ENCODE data around the gene ANTXRL.
A peak's percentile ranks its signal among the peaks of the same experiment; 100 is the strongest.
"Not testable (repeated sequence)": the region's sequence is repeated elsewhere in the genome, so short reads cannot be mapped to it uniquely, and the experiment has no call there.

ANTXRL gene

DNA sequence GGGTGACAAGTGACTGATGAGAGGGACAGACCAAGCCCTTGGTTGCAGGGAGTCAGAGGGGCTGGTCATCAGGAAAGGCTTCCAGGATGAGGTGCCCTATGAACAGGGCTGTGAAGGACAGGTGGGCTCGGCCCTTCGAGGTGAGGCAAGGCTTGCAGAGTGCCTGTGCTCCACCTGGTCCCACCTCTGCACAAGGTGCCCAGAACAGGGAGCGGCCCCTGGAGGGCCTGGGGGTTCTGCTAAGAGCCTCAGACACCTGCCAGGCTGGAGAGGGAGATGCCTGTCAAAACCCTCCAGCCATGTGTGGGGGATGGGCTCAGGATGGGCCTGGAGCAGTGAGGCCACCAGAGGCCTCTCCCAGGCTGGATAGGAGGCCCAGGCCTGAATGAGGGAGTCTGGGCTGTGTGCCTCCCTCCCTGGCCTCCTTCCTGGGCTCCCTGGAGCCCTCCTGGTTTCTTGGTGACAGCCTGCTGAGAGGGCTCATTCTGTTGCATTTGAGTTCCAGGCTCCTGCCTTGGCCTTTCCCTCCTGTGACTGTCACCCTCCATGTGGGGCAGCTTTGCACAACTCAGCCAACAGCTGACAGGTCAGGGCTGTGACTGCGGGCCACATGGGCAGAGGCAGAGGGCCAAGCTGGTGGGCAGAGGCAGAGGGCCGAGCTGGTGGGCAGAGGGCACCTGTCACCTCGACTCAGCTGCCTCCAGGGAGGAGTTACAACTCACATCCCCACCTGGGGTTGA is 21.1 kb upstream of the ANTXRL start:
- H3K36me3 ChIP-seq (ENCODE audit: control insufficient read depth in 4 of 4, insufficient read depth in 4 of 4, low read length in 3 of 4); H3K9me3 ChIP-seq (ENCODE audit: control extremely low read depth in 1 of 5, control insufficient read depth in 4 of 5, insufficient read depth in 2 of 5, low read depth in 1 of 5, low read length in 4 of 5); DNase-seq; POLR2A ChIA-PET; H3K27ac ChIP-seq (ENCODE audit: insufficient read depth in 1 of 2, low read depth in 1 of 2, low read length in 2 of 2, poor library complexity in 1 of 2, severe bottlenecking in 2 of 2); H3K27me3 ChIP-seq (replicated peaks in 2 of 5; ENCODE audit: control insufficient read depth in 4 of 5, insufficient read depth in 5 of 5, low read length in 4 of 5); H3K4me3 ChIP-seq (ENCODE audit: control insufficient read depth in 1 of 7, extremely low read depth in 1 of 7, insufficient read depth in 4 of 7, low read depth in 2 of 7, low read length in 6 of 7): not testable (repeated sequence)
- 100% methylated on average over 3 of the region's 6 CpGs for WGBS (ENCODE audit: insufficient coverage)
- CTCF ChIA-PET: interaction anchor here (1.1 to 1.5 kb wide), 4 partner anchors 9 to 1031 kb away, joined by 3 to 5 read pairs (median 3); no protein-coding TSS in a partner anchor
- H3K4me1 ChIP-seq (ENCODE audit: control extremely low read depth in 1 of 4, control insufficient read depth in 4 of 4, insufficient read depth in 4 of 4, low read length in 3 of 4): peaks cover 2 to 27% (median 18%) of the 10 kb centered on the region in 4 experiments

DNA sequence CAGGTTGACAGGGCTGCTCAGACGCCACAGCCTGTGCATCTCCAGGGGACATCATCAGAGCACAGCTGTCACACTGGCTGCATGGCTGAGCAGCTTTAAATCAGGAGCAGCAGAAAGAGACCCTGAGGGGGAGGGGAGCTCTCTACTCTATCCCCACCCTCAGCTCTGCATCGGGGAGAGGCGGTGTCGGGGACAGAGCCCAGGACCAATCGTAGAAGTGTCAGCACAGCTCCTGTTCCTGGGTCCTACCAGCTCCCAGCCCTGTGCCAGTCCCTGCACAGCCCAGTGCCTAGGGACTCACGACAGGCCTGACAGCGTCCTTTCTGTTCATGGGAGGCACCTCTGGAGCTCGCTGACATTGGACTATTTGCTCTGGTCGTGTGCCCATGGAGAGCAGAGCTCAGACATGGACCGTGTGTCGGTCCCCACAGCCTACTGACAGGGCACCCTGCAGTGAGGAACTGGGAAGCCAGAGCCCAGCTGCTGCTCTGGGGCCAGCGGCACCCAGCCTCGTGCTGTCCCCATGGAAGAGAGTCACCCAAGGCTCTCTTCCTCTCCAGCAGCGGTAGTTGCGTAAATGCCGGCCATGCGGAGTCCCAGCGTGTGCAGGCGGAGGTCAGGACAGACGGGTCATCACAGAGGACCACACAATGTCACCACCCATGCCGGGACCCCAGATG is 20.4 kb upstream of the ANTXRL start:
- ChIA-PET CTCF (interaction anchor here (1.1 to 1.4 kb wide), 4 partner anchors 10 to 1032 kb away, joined by 3 read pairs; no protein-coding TSS in a partner anchor), POLR2A (no interaction called here)
- Histone ChIP-seq H3K27ac (ENCODE audit: insufficient read depth in 1 of 2, low read depth in 1 of 2, low read length in 2 of 2, poor library complexity in 1 of 2, severe bottlenecking in 2 of 2) (no peak overlapping the region), H3K36me3 (ENCODE audit: control insufficient read depth in 4 of 4, insufficient read depth in 4 of 4, low read length in 3 of 4) (no peaks in the 10 kb centered on the region), H3K27me3 (replicated peaks in 2 of 5; ENCODE audit: control insufficient read depth in 4 of 5, insufficient read depth in 5 of 5, low read length in 4 of 5) (no peaks in the 10 kb centered on the region), H3K9me3 (ENCODE audit: control extremely low read depth in 1 of 5, control insufficient read depth in 4 of 5, insufficient read depth in 2 of 5, low read depth in 1 of 5, low read length in 4 of 5) (no peaks in the 10 kb centered on the region), H3K4me1 (ENCODE audit: control extremely low read depth in 1 of 4, control insufficient read depth in 4 of 4, insufficient read depth in 4 of 4, low read length in 3 of 4) (peaks cover 2 to 27% (median 18%) of the 10 kb centered on the region in 4 experiments), H3K4me3 (ENCODE audit: control insufficient read depth in 1 of 7, extremely low read depth in 1 of 7, insufficient read depth in 4 of 7, low read depth in 2 of 7, low read length in 6 of 7) (no peak overlapping the region)
- no peak for DNase-seq
- 94% methylated on average over 18 of the region's 21 CpGs for WGBS (ENCODE audit: insufficient coverage)

GRCh38 chr10:46267132-46267985 is 19.4 kb upstream of the ANTXRL start:
- Histone ChIP-seq H3K27me3 (replicated peaks in 2 of 5; ENCODE audit: control insufficient read depth in 4 of 5, insufficient read depth in 5 of 5, low read length in 4 of 5) (no peaks in the 10 kb centered on the region), H3K27ac (ENCODE audit: insufficient read depth in 1 of 2, low read depth in 1 of 2, low read length in 2 of 2, poor library complexity in 1 of 2, severe bottlenecking in 2 of 2) (no peak overlapping the region), H3K4me1 (ENCODE audit: control extremely low read depth in 1 of 4, control insufficient read depth in 4 of 4, insufficient read depth in 4 of 4, low read length in 3 of 4) (peaks cover 2 to 27% (median 18%) of the 10 kb centered on the region in 4 experiments), H3K36me3 (ENCODE audit: control insufficient read depth in 4 of 4, insufficient read depth in 4 of 4, low read length in 3 of 4) (no peaks in the 10 kb centered on the region), H3K9me3 (ENCODE audit: control extremely low read depth in 1 of 5, control insufficient read depth in 4 of 5, insufficient read depth in 2 of 5, low read depth in 1 of 5, low read length in 4 of 5) (no peaks in the 10 kb centered on the region), H3K4me3 (ENCODE audit: control insufficient read depth in 1 of 7, extremely low read depth in 1 of 7, insufficient read depth in 4 of 7, low read depth in 2 of 7, low read length in 6 of 7) (no peak overlapping the region)
- DNase-seq: no peak
- ChIA-PET POLR2A (no interaction called here), CTCF (interaction anchor here (1.1 to 1.4 kb wide), 3 partner anchors 11 to 39 kb away, joined by 3 read pairs; no protein-coding TSS in a partner anchor)
- 82% methylated on average over 6 of the region's 10 CpGs for WGBS (ENCODE audit: insufficient coverage)

- no peak overlapping the region for H3K27ac ChIP-seq (ENCODE audit: insufficient read depth in 1 of 2, low read depth in 1 of 2, low read length in 2 of 2, poor library complexity in 1 of 2, severe bottlenecking in 2 of 2)
- DNase-seq: no peak
- 71% methylated on average over 7 of the region's 10 CpGs for WGBS (ENCODE audit: insufficient coverage)
- no peaks in the 10 kb centered on the region for H3K36me3 ChIP-seq (ENCODE audit: control insufficient read depth in 4 of 4, insufficient read depth in 4 of 4, low read length in 3 of 4)
- H3K4me3 ChIP-seq (ENCODE audit: control insufficient read depth in 1 of 7, extremely low read depth in 1 of 7, insufficient read depth in 4 of 7, low read depth in 2 of 7, low read length in 6 of 7): peak overlapping the region in 1 of 7 experiments; percentile 19
- ChIA-PET CTCF (interaction anchor here (1.2 to 1.4 kb wide), 2 partner anchors 11 to 13 kb away, joined by 3 to 5 read pairs; no protein-coding TSS in a partner anchor), POLR2A (no interaction called here)
- no peaks in the 10 kb centered on the region for H3K9me3 ChIP-seq (ENCODE audit: control extremely low read depth in 1 of 5, control insufficient read depth in 4 of 5, insufficient read depth in 2 of 5, low read depth in 1 of 5, low read length in 4 of 5)
- peaks cover 2 to 27% (median 18%) of the 10 kb centered on the region in 4 experiments for H3K4me1 ChIP-seq (ENCODE audit: control extremely low read depth in 1 of 4, control insufficient read depth in 4 of 4, insufficient read depth in 4 of 4, low read length in 3 of 4)
- no peaks in the 10 kb centered on the region for H3K27me3 ChIP-seq (replicated peaks in 2 of 5; ENCODE audit: control insufficient read depth in 4 of 5, insufficient read depth in 5 of 5, low read length in 4 of 5)
Measured at GRCh38 chr10:46268076-46268881, 18.5 kb upstream of the ANTXRL start.

DNA sequence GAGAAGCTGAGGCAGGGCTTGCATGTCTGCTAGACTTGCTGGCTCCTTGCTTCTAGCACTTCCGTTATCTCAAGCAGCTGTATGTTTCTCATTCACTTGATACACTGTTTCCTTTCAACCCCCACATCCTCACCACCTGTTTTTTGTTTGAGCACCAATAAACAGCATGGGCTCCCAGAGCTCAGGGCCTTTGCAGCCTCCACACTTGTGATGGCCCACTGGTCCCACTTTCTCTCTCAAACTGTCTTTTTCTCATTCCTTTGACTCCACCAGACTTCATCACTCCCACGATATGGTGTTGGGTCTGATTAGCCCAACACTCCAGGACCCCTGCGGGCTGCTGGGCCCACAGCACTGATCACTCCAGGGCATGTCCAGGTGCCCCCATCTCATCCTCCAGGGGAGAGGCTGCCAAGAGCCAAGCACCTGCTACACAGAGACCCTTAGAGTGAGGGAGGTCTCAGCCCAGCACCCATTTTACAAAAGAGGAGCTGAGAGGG is 17.2 kb upstream of the ANTXRL start:
- not testable (repeated sequence) for H3K27me3 ChIP-seq (replicated peaks in 2 of 5; ENCODE audit: control insufficient read depth in 4 of 5, insufficient read depth in 5 of 5, low read length in 4 of 5)
- H3K4me1 ChIP-seq (ENCODE audit: control extremely low read depth in 1 of 4, control insufficient read depth in 4 of 4, insufficient read depth in 4 of 4, low read length in 3 of 4): peaks cover 2 to 27% (median 18%) of the 10 kb centered on the region in 4 experiments

DNA sequence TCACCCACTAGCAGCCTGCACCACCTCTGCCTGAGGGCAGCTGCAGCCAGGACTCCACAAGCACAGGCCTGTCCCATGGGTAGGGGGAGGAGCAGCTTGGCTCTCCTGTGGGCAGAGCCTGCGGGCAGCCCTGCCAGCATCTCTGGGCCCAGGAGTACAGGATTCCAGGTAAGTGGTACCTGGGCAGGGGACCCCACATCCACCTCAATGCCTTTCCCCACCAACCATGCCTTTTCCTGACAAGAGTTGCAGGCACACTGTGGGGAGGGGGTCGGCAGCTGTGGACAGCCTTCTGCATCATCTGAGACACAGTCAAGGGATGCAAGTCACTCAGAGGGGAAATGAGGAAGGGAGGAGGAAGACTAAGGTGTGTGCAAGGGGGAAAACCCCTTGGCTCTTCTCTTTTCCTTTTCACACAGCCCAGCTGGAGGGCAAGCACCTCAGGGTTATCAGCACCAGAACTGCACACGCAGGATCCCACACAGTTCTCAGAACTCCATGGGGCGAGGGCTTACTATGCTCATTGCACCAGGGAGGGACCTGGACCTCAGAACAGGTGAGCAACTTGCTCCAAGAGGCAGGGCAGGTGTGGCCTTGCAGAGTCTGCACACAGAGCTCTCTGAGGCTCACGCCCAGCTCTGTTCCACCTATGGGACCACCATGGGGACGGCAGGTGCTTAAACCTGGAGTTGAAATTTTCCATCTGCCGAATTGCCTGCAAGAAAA is 16.5 kb upstream of the ANTXRL start:
- Histone ChIP-seq H3K27ac (ENCODE audit: insufficient read depth in 1 of 2, low read depth in 1 of 2, low read length in 2 of 2, poor library complexity in 1 of 2, severe bottlenecking in 2 of 2) (peak overlapping the region in 1 of 2 experiments; percentile 34), H3K4me3 (ENCODE audit: control insufficient read depth in 1 of 7, extremely low read depth in 1 of 7, insufficient read depth in 4 of 7, low read depth in 2 of 7, low read length in 6 of 7) (no peak overlapping the region), H3K4me1 (ENCODE audit: control extremely low read depth in 1 of 4, control insufficient read depth in 4 of 4, insufficient read depth in 4 of 4, low read length in 3 of 4) (peaks cover 2 to 27% (median 18%) of the 10 kb centered on the region in 4 experiments), H3K9me3 (ENCODE audit: control extremely low read depth in 1 of 5, control insufficient read depth in 4 of 5, insufficient read depth in 2 of 5, low read depth in 1 of 5, low read length in 4 of 5) (no peaks in the 10 kb centered on the region), H3K27me3 (replicated peaks in 2 of 5; ENCODE audit: control insufficient read depth in 4 of 5, insufficient read depth in 5 of 5, low read length in 4 of 5) (no peaks in the 10 kb centered on the region), H3K36me3 (ENCODE audit: control insufficient read depth in 4 of 4, insufficient read depth in 4 of 4, low read length in 3 of 4) (no peaks in the 10 kb centered on the region)
- WGBS (ENCODE audit: insufficient coverage): 92% methylated on average over 4 of the region's 7 CpGs
- ChIA-PET POLR2A (no interaction called here), CTCF (interaction anchor here (1.1 kb wide), 1 partner anchor 13 kb away, joined by 3 read pairs; no protein-coding TSS in a partner anchor)
- no peak for DNase-seq

More for the DNA sequence above, 17.2 kb upstream of the ANTXRL start:
- POLR2A ChIA-PET; H3K4me3 ChIP-seq (ENCODE audit: control insufficient read depth in 1 of 7, extremely low read depth in 1 of 7, insufficient read depth in 4 of 7, low read depth in 2 of 7, low read length in 6 of 7); H3K9me3 ChIP-seq (ENCODE audit: control extremely low read depth in 1 of 5, control insufficient read depth in 4 of 5, insufficient read depth in 2 of 5, low read depth in 1 of 5, low read length in 4 of 5); H3K36me3 ChIP-seq (ENCODE audit: control insufficient read depth in 4 of 4, insufficient read depth in 4 of 4, low read length in 3 of 4): not testable (repeated sequence)
- 69% methylated on average over 3 of the region's 3 CpGs for WGBS (ENCODE audit: insufficient coverage)
- CTCF ChIA-PET: interaction anchor here (0.8 to 1.4 kb wide), 3 partner anchors 10 to 14 kb away, joined by 3 to 5 read pairs (median 4); no protein-coding TSS in a partner anchor
- peak in 2 of 3 donors; percentile 49 to 78 for DNase-seq
- H3K27ac ChIP-seq (ENCODE audit: insufficient read depth in 1 of 2, low read depth in 1 of 2, low read length in 2 of 2, poor library complexity in 1 of 2, severe bottlenecking in 2 of 2): peak overlapping the region in 1 of 2 experiments; percentile 34

All from common myeloid progenitor, CD34-positive (primary cell).